Myocyte (in vitro differentiated cells): ENCODE results near the gene S100PBP. TPM values are rescaled to one million over a fixed set of nuclear protein-coding genes. Genes with fewer than 3 reads are reported as not detected.
A peak's percentile ranks its signal among the peaks of the same experiment; 100 is the strongest.

Experiments
- DNase-seq: peaks from one replicate; pipeline ENCODE4 v3.0.0-alpha.2; 2012; ENCODE audit warnings: low read depth
- polyA plus RNA-seq: library from polyadenylated mRNA; unstranded; fragments of >200 nt; gene quantifications from one replicate; pipeline ENCODE4 v1.2.1, GENCODE V29; 2012; ENCODE audit warnings: missing spikeins
- total RNA-seq: library from RNA; depleted of rRNA; stranded (reverse); fragments of >200 nt; gene quantifications from 2 replicates; pipeline ENCODE4 v1.2.3, GENCODE V29; 2014

S100PBP gene
- total RNA-seq = 18.4 and 27.9 TPM in 2 replicates
- 19.4 TPM for polyA plus RNA-seq

DNA sequence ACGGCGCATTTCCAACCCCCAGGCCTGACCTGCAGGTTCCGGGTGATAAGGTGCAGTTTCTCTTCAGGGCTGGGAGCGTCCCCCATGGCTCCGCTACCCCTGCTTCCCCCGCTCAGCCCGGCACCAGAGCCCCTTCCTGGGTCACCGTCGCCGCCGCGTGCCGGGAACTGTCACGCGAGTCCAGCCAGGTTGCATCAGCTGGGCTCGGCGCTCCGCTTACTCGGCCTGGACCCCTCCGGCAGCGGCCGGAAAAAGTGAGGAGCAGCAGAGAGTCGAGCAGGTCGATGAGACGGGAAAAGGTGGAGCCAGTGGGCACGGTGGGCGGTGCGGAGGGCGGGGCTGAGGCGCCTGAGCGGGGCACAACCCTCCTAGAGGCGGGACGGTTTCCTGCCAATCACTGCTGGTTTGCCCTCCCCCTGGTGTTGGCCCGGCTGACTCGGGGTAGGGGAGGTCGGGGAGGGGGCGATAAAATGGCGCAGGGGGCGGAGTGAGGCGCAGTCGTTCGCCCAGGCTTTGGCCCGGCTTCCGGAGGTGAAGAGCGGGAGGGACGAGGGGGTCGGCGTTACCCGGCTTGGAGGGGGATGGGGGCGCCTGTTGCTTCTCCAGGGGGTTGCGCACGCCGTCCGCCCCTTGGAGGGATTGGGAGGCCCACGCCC, at the start of gene S100PBP, which contains the start of gene YARS1:
TSS of gene S100PBP (plus strand) at position 495 of the 656 bp plus-strand sequence. CDS start 8,447 bp downstream, outside the sequence.
TSS of gene YARS1 (minus strand) at position 200 of the 656 bp plus-strand sequence. CDS start at position 86, 114 bp downstream.
- DNase-seq = peak; percentile 99

- no peak for DNase-seq
These were observed 49.2 kb upstream of the S100PBP start for GRCh38 chr1:32768110-32768850.

- peak; percentile 51 for DNase-seq
These were observed 47.8 kb upstream of the S100PBP start for GRCh38 chr1:32769524-32770220.

- DNase-seq = no peak
These were observed 47.2 kb upstream of the S100PBP start for GRCh38 chr1:32770221-32770731.

DNA sequence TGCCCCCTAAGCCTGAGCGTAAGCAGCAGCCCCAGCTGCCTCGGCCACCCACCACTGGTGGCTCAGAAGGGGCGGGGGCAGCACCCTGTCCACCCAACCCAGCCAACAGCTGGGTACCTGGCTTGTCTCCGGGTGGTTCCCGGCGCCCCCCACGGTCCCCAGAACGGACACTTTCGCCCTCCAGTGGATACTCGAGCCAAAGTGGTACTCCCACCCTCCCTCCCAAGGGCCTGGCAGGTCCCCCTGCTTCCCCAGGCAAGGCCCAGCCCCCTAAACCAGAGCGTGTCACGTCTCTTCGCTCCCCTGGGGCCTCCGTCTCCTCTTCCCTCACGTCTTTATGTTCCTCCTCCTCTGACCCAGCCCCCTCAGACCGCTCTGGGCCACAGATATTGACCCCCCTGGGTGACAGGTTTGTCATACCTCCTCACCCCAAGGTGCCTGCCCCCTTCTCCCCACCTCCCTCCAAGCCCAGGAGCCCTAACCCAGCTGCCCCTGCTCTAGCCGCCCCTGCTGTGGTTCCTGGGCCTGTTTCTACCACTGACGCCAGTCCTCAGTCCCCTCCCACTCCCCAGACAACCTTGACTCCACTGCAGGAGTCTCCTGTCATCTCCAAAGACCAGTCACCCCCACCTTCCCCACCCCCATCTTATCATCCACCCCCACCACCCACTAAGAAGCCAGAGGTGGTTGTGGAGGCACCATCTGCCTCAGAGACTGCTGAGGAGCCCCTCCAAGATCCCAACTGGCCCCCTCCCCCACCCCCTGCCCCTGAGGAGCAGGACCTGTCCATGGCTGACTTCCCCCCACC, 46.5 kb upstream of the S100PBP start:
- DNase-seq = no peak

DNA sequence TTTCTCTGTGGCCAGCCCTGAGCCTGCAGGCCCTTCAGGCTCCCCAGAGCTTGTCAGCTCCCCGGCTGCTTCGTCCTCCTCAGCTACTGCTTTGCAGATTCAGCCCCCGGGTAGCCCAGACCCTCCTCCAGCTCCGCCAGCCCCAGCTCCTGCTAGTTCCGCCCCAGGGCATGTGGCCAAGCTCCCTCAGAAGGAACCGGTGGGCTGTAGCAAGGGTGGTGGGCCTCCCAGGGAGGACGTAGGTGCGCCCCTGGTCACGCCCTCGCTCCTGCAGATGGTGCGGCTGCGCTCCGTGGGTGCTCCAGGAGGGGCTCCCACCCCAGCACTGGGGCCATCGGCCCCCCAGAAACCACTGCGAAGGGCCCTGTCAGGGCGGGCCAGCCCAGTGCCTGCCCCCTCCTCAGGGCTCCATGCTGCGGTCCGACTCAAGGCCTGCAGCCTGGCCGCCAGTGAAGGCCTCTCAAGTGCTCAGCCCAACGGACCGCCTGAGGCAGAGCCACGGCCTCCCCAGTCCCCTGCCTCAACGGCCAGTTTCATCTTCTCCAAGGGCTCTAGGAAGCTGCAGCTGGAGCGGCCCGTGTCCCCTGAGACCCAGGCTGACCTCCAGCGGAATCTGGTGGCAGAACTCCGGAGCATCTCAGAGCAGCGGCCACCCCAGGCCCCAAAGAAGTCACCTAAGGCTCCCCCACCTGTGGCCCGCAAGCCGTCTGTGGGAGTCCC, 45.7 kb upstream of the S100PBP start:
- no peak for DNase-seq

- no peak for DNase-seq
These were observed 45.0 kb upstream of the S100PBP start for GRCh38 chr1:32772281-32773017.

GRCh38 chr1:32773018-32773763, 44.3 kb upstream of the S100PBP start:
- DNase-seq = peak; percentile 77

- peak; percentile 79 for DNase-seq
These were observed 43.5 kb upstream of the S100PBP start for GRCh38 chr1:32773764-32774463.

DNA sequence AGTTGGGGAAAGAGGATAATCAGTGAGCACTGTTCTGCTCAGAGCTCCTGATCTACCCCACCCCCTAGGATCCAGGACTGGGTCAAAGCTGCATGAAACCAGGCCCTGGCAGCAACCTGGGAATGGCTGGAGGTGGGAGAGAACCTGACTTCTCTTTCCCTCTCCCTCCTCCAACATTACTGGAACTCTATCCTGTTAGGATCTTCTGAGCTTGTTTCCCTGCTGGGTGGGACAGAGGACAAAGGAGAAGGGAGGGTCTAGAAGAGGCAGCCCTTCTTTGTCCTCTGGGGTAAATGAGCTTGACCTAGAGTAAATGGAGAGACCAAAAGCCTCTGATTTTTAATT, 43.0 kb upstream of the S100PBP start:
- no peak for DNase-seq

GRCh38 chr1:32774950-32775634, 42.4 kb upstream of the S100PBP start:
- DNase-seq = peak; percentile 96

DNA sequence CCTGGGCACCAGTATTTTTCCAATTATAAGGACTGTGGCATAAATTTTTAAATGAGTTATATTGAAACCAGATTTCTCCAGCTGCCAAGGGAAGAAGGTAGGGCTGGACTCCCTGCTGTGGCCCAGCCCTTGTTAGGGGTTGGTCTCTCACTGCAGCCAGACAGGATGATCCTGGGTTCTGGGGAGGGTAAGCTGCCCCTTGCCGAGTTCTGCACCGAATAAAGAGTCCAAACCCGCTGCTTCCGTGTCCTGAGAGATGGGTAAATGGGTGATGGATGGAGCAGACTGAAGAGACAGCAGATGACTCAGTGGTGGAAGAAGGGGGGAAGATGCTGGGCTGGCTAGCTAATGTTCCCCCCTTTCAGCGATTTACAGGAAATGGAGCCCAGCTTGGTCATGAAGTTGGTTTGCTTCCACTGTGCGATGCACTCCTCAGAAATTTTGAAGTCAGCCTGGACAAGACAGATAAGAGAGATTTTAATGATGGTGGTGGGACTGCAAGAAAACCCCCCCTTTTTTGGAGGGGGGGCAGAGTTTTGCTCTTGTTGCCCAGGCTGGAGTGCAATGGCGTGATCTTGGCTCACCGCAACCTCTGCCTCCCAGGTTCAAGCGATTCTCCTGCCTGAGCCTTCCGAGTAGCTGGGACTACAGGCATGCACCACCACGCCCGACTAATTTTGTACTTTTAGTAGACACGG, 41.7 kb upstream of the S100PBP start:
- DNase-seq = no peak

DNA sequence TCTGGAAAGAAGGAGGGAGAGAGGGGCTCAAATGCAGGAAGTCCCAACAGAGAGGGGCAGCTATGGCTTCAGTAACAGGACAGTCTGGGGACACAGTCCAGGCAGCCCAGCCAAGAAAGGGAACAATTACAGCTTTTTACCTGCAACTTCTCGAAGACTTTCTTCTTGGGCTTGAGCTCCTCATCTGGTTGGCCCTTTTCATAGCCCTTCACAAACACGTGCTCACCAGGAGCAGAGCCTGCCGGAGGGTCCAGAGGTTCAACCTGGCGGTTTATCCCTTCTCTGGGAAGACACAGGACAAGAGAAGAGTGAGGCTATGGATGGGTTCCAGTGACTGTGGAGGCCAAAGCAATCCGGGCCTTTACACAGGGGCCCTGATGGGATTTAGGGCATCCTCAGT, 38.2 kb upstream of the S100PBP start:
- DNase-seq = no peak

- DNase-seq = no peak
These were observed 37.4 kb upstream of the S100PBP start for GRCh38 chr1:32780005-32780404.

- DNase-seq = no peak
These were observed 36.7 kb upstream of the S100PBP start for GRCh38 chr1:32780628-32781234.

GRCh38 chr1:32782086-32782485, 35.4 kb upstream of the S100PBP start:
- no peak for DNase-seq

DNA sequence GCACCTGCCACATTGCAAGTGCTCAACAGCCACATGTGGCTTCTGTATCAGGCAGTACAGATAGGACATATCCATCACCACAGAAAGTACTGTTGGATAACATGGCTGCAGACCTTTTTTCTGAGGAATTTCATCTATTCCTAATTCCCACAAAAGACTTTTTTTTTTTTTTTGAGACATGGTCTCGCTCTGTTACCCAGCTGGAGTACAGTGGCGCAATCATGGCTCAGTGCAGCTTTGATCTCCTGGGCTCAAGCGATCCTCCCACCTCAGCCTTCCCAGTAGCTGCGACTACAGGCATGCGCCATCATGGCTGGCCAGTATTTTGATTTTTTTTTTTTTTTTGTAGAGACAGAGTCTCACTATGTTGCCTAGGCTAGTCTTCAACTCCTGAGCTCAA, 33.6 kb upstream of the S100PBP start:
- DNase-seq = no peak
